HG02970 (cell line): ENCODE data around the gene TFDP2.
"Not testable (repeated sequence)": the region's sequence is repeated elsewhere in the genome, so short reads cannot be mapped to it uniquely, and the experiment has no call there.

Experiments
- ATAC-seq: cut with Tn5 transposase; IDR thresholded peaks from one replicate; pipeline ENCODE4 v1.9.1; 2021; ENCODE audit warnings: mild to moderate bottlenecking, moderate library complexity, moderate number of reproducible peaks; ENCODE audit not compliant: unreplicated experiment, low FRiP score

Gene TFDP2

GRCh38 chr3:141934354-141934753 is 215.0 kb downstream of the TFDP2 start:
- no peak for ATAC-seq

- no peak for ATAC-seq
Observed at GRCh38 chr3:141933421-141934300, 215.7 kb downstream of the TFDP2 start.

- ATAC-seq, result no peak
Observed at GRCh38 chr3:141930801-141931200, 218.5 kb downstream of the TFDP2 start.

GRCh38 chr3:141929341-141929995 is 219.9 kb downstream of the TFDP2 start:
- ATAC-seq, result no peak

- no peak for ATAC-seq
Observed at GRCh38 chr3:141928631-141929270, 220.6 kb downstream of the TFDP2 start.

- no peak for ATAC-seq
Observed at GRCh38 chr3:141926929-141927328, 222.4 kb downstream of the TFDP2 start.

GRCh38 chr3:141925677-141926076 is 223.7 kb downstream of the TFDP2 start:
- not testable (repeated sequence) for ATAC-seq

GRCh38 chr3:141921316-141921715 is 228.0 kb downstream of the TFDP2 start:
- no peak for ATAC-seq

GRCh38 chr3:141920701-141921100 is 228.6 kb downstream of the TFDP2 start:
- ATAC-seq, result no peak

- ATAC-seq, result no peak
Observed at GRCh38 chr3:141915766-141916165, 233.6 kb downstream of the TFDP2 start.

- ATAC-seq, result no peak
Observed at GRCh38 chr3:141915016-141915415, 234.3 kb downstream of the TFDP2 start.

- ATAC-seq, result no peak
Observed at GRCh38 chr3:141914311-141914710, 235.0 kb downstream of the TFDP2 start.

- no peak for ATAC-seq
Observed at GRCh38 chr3:141913150-141913811, 236.1 kb downstream of the TFDP2 start.

GRCh38 chr3:141909986-141910385 is 239.4 kb downstream of the TFDP2 start:
- not testable (repeated sequence) for ATAC-seq

- no peak for ATAC-seq
Observed at GRCh38 chr3:141909408-141909807, 239.9 kb downstream of the TFDP2 start.

GRCh38 chr3:141905129-141905528 is 244.2 kb downstream of the TFDP2 start:
- ATAC-seq, result no peak

- no peak for ATAC-seq
Observed at GRCh38 chr3:141904203-141904602, 245.1 kb downstream of the TFDP2 start.

- no peak for ATAC-seq
Observed at GRCh38 chr3:141901914-141902313, 247.4 kb downstream of the TFDP2 start.

GRCh38 chr3:141900343-141900742 is 249.0 kb downstream of the TFDP2 start:
- ATAC-seq, result no peak

- ATAC-seq, result no peak
Observed at GRCh38 chr3:141898908-141899307, 250.4 kb downstream of the TFDP2 start.

GRCh38 chr3:141895731-141896130 is 253.6 kb downstream of the TFDP2 start:
- ATAC-seq, result no peak
